GM12873 (cell line): ENCODE measurements around the gene COQ5.

Experiments
- TF ChIP-seq, protein P1 (sequence below): IDR thresholded peaks from 2 replicates; pipeline ENCODE4 v1.5.1; 2012; ENCODE audit warnings: low read depth, mild to moderate bottlenecking, moderate library complexity, low read length, control low read depth; ENCODE audit not compliant: insufficient read depth; ENCODE audit errors: missing control alignments

Gene COQ5

DNA sequence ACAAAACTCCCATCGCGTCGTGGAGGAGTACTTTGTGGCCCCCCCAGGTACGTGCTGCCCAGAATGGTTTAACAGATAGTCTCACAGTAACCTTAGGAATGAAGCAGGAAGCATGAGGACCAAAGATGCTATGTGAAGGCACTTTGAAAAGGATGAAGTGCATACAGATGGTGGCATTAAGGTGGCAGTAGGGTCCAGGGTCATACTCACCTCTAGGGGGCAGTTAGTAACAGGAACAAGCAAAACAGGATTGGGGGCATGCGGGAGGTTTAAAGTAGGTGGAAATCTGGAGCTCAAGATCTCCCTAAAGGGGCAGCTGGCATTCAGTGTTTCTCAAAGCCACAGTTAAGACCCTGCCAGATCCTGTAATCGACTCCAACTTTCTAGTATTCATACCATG lies 71.8 kb downstream of the COQ5 start:
- TF ChIP-seq, protein P1, sequence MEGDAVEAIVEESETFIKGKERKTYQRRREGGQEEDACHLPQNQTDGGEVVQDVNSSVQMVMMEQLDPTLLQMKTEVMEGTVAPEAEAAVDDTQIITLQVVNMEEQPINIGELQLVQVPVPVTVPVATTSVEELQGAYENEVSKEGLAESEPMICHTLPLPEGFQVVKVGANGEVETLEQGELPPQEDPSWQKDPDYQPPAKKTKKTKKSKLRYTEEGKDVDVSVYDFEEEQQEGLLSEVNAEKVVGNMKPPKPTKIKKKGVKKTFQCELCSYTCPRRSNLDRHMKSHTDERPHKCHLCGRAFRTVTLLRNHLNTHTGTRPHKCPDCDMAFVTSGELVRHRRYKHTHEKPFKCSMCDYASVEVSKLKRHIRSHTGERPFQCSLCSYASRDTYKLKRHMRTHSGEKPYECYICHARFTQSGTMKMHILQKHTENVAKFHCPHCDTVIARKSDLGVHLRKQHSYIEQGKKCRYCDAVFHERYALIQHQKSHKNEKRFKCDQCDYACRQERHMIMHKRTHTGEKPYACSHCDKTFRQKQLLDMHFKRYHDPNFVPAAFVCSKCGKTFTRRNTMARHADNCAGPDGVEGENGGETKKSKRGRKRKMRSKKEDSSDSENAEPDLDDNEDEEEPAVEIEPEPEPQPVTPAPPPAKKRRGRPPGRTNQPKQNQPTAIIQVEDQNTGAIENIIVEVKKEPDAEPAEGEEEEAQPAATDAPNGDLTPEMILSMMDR = peak; percentile 62

- TF ChIP-seq, protein P1 = no peak
These were observed 73.7 kb downstream of the COQ5 start for GRCh38 chr12:120455302-120455701.

- TF ChIP-seq, protein P1 = peak; percentile 76
These were observed 75.0 kb downstream of the COQ5 start for GRCh38 chr12:120453977-120454376.
